ENCODE results near the gene SPC25. TPM values are rescaled to one million over a fixed set of nuclear protein-coding genes. Genes with fewer than 3 reads are reported as not detected.
A peak's percentile ranks its signal among the peaks of the same experiment; 100 is the strongest.

The SPC25 gene
- total RNA-seq, 1 donor from 2014 or later = 0.60 TPM

- no peaks in the 10 kb centered on the region for H3K9me3 ChIP-seq (replicated peaks)
- no peak for DNase-seq
- no peaks in the 10 kb centered on the region for H3K27me3 ChIP-seq (ENCODE audit: low read depth)
- TF ChIP-seq CTCF (IDR thresholded peaks at IDR 0.05; ENCODE audit: borderline replicate concordance) = no peak
- peaks cover 14% of the 10 kb centered on the region for H3K4me1 ChIP-seq
- H3K36me3 ChIP-seq = peaks cover 46% of the 10 kb centered on the region
- no peak overlapping the region for H3K27ac ChIP-seq (replicated peaks)
- intact Hi-C loops (cut with micrococcal nuclease) = no loop called here
- H3K4me3 ChIP-seq = no peak overlapping the region
Measured at GRCh38 chr2:168851674-168852320, 38.4 kb downstream of the SPC25 start.

- Histone ChIP-seq H3K9me3 (replicated peaks) (no peaks in the 10 kb centered on the region), H3K4me1 (peaks cover 8% of the 10 kb centered on the region), H3K27me3 (ENCODE audit: low read depth) (no peaks in the 10 kb centered on the region), H3K36me3 (peaks cover 42% of the 10 kb centered on the region), H3K4me3 (no peak overlapping the region), H3K27ac (replicated peaks) (no peak overlapping the region)
- no peak for TF ChIP-seq CTCF (IDR thresholded peaks at IDR 0.05; ENCODE audit: borderline replicate concordance)
- intact Hi-C loops (cut with micrococcal nuclease) = no loop called here
- DNase-seq = no peak
Measured at GRCh38 chr2:168850846-168851245, 39.4 kb downstream of the SPC25 start.

- peaks cover 38% of the 10 kb centered on the region for H3K36me3 ChIP-seq
- H3K9me3 ChIP-seq (replicated peaks) = no peaks in the 10 kb centered on the region
- peak; percentile 23 for DNase-seq
- no peak overlapping the region for H3K27ac ChIP-seq (replicated peaks)
- no peaks in the 10 kb centered on the region for H3K27me3 ChIP-seq (ENCODE audit: low read depth)
- H3K4me3 ChIP-seq = no peak overlapping the region
- TF ChIP-seq CTCF (IDR thresholded peaks at IDR 0.05; ENCODE audit: borderline replicate concordance) = peak; percentile 54
- H3K4me1 ChIP-seq = peaks cover 8% of the 10 kb centered on the region
- intact Hi-C loops (cut with micrococcal nuclease) = no loop called here
Measured at GRCh38 chr2:168849610-168850009, 40.6 kb downstream of the SPC25 start.

GRCh38 chr2:168848225-168848624 lies 42.0 kb downstream of the SPC25 start:
- no peaks in the 10 kb centered on the region for H3K9me3 ChIP-seq (replicated peaks)
- no peaks in the 10 kb centered on the region for H3K27me3 ChIP-seq (ENCODE audit: low read depth)
- H3K27ac ChIP-seq (replicated peaks) = no peak overlapping the region
- peaks cover 8% of the 10 kb centered on the region for H3K4me1 ChIP-seq
- no peak for DNase-seq
- intact Hi-C loops (cut with micrococcal nuclease) = no loop called here
- H3K36me3 ChIP-seq = peaks cover 40% of the 10 kb centered on the region
- no peak for TF ChIP-seq CTCF (IDR thresholded peaks at IDR 0.05; ENCODE audit: borderline replicate concordance)
- no peak overlapping the region for H3K4me3 ChIP-seq

- no peak for DNase-seq
- Histone ChIP-seq H3K4me1 (no peaks in the 10 kb centered on the region), H3K27ac (replicated peaks) (no peak overlapping the region), H3K36me3 (peaks cover 27% of the 10 kb centered on the region), H3K9me3 (replicated peaks) (no peaks in the 10 kb centered on the region), H3K4me3 (no peak overlapping the region), H3K27me3 (ENCODE audit: low read depth) (no peaks in the 10 kb centered on the region)
- intact Hi-C loops (cut with micrococcal nuclease) = no loop called here
- TF ChIP-seq CTCF (IDR thresholded peaks at IDR 0.05; ENCODE audit: borderline replicate concordance) = no peak
Measured at GRCh38 chr2:168843253-168843652, 47.0 kb downstream of the SPC25 start.

Data from left ventricle myocardium inferior (tissue), 1 donor.